ENCODE data around the gene AGXT. TPM values are rescaled to one million over a fixed set of nuclear protein-coding genes. Genes with fewer than 3 reads are reported as not detected.

AGXT gene
- total RNA-seq, 1 experiment from 2014 or later, result not detected

GRCh38 chr2:240919786-240920782 is 51.5 kb downstream of the AGXT start:
- Mint-ChIP-seq H3K4me1 (ENCODE audit: low read depth, unreplicated experiment) (no peaks in the 10 kb centered on the region), H3K36me3 (ENCODE audit: insufficient read depth, unreplicated experiment) (no peaks in the 10 kb centered on the region), H3K27me3 (ENCODE audit: unreplicated experiment) (peaks cover 27% of the 10 kb centered on the region), H3K27ac (ENCODE audit: unreplicated experiment) (no peak overlapping the region), H3K4me3 (ENCODE audit: low read depth, unreplicated experiment) (no peak overlapping the region), H3K9me3 (ENCODE audit: low read depth, unreplicated experiment) (no peaks in the 10 kb centered on the region)
- intact Hi-C loops (cut with micrococcal nuclease; ENCODE audit: unreplicated experiment), result loop anchor here (10.0 kb wide), 1 partner anchor 75 kb away; the partner anchor contains the start of gene SNED1
- no peak for TF ChIP-seq CTCF (IDR thresholded peaks at IDR 0.05; ENCODE audit: unreplicated experiment)
- BruUV-seq (replicated peaks), result no TSS peak
- peak; percentile 1 for DNase-seq
- CTCF ChIA-PET, result interaction anchor here (0.7 kb wide), 1 partner anchor 69 kb away, joined by 7 read pairs; no protein-coding TSS in a partner anchor

- H3K9me3 Mint-ChIP-seq (ENCODE audit: low read depth, unreplicated experiment), result no peaks in the 10 kb centered on the region
- no TSS peak for BruUV-seq (replicated peaks)
- no peak overlapping the region for H3K4me3 Mint-ChIP-seq (ENCODE audit: low read depth, unreplicated experiment)
- no peak overlapping the region for H3K27ac Mint-ChIP-seq (ENCODE audit: unreplicated experiment)
- no peaks in the 10 kb centered on the region for H3K36me3 Mint-ChIP-seq (ENCODE audit: insufficient read depth, unreplicated experiment)
- peak; percentile 0 for DNase-seq
- CTCF ChIA-PET, result no interaction called here
- TF ChIP-seq CTCF (IDR thresholded peaks at IDR 0.05; ENCODE audit: unreplicated experiment), result no peak
- peaks cover 27% of the 10 kb centered on the region for H3K27me3 Mint-ChIP-seq (ENCODE audit: unreplicated experiment)
- no peaks in the 10 kb centered on the region for H3K4me1 Mint-ChIP-seq (ENCODE audit: low read depth, unreplicated experiment)
- intact Hi-C loops (cut with micrococcal nuclease; ENCODE audit: unreplicated experiment), result no loop called here
These were observed 52.2 kb downstream of the AGXT start for GRCh38 chr2:240920783-240921231.

GRCh38 chr2:240921311-240921994 is 52.8 kb downstream of the AGXT start:
- no peak for TF ChIP-seq CTCF (IDR thresholded peaks at IDR 0.05; ENCODE audit: unreplicated experiment)
- Mint-ChIP-seq H3K4me3 (ENCODE audit: low read depth, unreplicated experiment) (no peak overlapping the region), H3K27me3 (ENCODE audit: unreplicated experiment) (peaks cover 25% of the 10 kb centered on the region), H3K9me3 (ENCODE audit: low read depth, unreplicated experiment) (no peaks in the 10 kb centered on the region), H3K4me1 (ENCODE audit: low read depth, unreplicated experiment) (no peaks in the 10 kb centered on the region), H3K36me3 (ENCODE audit: insufficient read depth, unreplicated experiment) (no peaks in the 10 kb centered on the region), H3K27ac (ENCODE audit: unreplicated experiment) (no peak overlapping the region)
- BruUV-seq (replicated peaks), result no TSS peak
- CTCF ChIA-PET, result no interaction called here
- peak; percentile 9 for DNase-seq
- intact Hi-C loops (cut with micrococcal nuclease; ENCODE audit: unreplicated experiment), result no loop called here

GRCh38 chr2:240921995-240922244 is 53.3 kb downstream of the AGXT start:
- Mint-ChIP-seq H3K27ac (ENCODE audit: unreplicated experiment) (no peak overlapping the region), H3K9me3 (ENCODE audit: low read depth, unreplicated experiment) (no peaks in the 10 kb centered on the region), H3K4me3 (ENCODE audit: low read depth, unreplicated experiment) (no peak overlapping the region), H3K36me3 (ENCODE audit: insufficient read depth, unreplicated experiment) (no peaks in the 10 kb centered on the region), H3K27me3 (ENCODE audit: unreplicated experiment) (peaks cover 25% of the 10 kb centered on the region), H3K4me1 (ENCODE audit: low read depth, unreplicated experiment) (no peaks in the 10 kb centered on the region)
- no peak for DNase-seq
- CTCF ChIA-PET, result no interaction called here
- no TSS peak for BruUV-seq (replicated peaks)
- intact Hi-C loops (cut with micrococcal nuclease; ENCODE audit: unreplicated experiment), result no loop called here
- TF ChIP-seq CTCF (IDR thresholded peaks at IDR 0.05; ENCODE audit: unreplicated experiment), result no peak

Measured in Calu3 (cell line).